Measurements from ENCODE around the gene HNRNPUL1.

The HNRNPUL1 gene

DNA sequence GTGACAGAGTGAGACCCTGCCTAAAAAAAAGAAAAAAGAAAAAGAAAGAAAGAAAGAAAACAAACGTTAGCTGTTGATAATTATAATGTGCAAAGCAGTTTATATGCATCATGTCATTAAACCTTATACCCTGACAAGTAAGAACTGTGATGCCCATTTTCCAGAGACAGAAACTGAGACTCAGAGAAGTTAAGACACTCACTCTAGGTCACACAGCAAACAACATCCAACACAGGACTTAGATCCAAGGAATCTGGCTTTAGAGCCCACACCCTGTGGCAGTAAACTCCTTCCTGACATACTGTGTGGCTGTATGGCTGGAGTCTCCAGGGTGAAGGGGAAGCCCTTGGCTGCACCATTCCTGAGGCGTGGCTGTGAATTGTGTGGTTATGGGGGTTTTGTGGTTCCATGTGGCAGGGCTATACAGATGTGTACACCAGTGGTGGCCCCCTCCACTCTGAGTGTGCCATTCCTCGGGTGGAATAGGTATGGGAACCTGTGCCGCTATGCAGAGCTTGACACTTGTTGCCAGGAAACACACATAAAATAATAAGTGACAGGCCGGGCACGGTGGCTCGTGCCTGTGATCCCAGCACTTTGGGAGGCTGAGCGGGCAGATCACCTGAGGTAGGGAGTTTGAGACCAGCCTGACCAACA, 29.5 kb upstream of the HNRNPUL1 start:
- DNase-seq (ENCODE audit: low read depth in 2 of 2): no peak

GRCh38 chr19:41235480-41235879, 28.7 kb upstream of the HNRNPUL1 start:
- no peak for DNase-seq (ENCODE audit: low read depth in 2 of 2)

DNA sequence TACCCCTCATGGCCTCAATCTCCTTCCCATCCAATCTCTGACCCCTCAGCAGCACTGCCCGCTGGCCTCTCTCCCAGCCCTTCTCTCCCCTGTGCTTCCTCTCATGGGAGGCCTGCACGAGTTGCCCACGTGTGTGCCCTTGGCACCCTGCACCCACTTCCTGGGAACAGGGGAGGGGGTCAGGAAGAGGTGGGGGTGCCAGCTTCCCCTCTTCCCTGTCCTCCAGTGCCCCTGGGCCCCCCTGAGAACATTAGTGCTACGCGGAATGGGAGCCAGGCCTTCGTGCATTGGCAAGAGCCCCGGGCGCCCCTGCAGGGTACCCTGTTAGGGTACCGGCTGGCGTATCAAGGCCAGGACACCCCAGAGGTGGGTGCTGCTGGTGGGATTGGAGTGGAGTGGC, 25.9 kb upstream of the HNRNPUL1 start:
- no peak for DNase-seq (ENCODE audit: low read depth in 2 of 2)

DNA sequence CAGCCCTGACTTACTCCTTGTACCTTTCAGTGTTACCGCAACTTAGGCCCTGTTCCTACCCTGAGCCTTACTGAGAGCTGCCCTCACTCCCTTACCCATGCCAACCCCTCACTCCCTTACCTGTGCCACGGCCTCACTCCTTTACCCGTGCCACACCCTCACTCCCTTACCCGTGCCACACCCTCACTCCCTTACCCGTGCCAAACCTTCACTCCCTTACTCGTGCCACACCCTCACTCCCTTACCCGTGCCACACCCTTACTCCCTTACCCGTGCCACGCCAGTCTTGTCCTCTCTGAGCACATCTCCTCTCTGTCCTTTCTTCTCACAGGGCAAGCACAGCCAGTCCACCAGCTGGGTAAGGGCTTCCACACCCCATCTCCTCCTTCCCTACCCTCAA, 24.8 kb upstream of the HNRNPUL1 start:
- DNase-seq (ENCODE audit: low read depth in 2 of 2): no peak

DNA sequence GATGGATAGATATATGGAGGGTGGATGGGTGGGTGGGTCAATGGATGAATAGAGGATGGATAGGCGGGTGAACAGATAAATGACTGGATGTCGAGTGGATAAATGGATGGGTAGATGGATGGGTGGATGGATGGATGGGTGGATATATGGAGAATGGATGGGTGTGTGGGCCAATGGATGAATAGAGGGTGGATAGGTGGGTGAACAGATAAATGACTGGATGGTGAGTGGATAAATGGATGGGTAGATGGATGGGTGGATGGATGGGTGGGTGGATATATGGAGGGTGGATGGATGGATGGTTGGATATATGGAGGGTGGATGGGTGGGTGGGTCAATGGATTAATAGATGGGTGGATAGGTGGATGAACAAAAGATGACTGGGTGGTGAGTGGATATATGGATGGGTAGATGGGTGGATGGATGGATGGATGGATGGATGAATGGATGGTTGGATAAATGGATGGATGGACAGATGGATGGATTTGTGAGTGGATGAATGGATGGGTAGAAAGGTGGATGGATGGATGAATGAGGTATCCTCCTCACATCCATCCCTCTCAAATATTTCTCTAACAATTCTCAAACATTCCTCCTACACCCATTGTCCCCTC, 24.1 kb upstream of the HNRNPUL1 start:
- no peak for DNase-seq (ENCODE audit: low read depth in 2 of 2)

- no peak for DNase-seq (ENCODE audit: low read depth in 2 of 2)
Observed at GRCh38 chr19:41241859-41242258, 22.3 kb upstream of the HNRNPUL1 start.

DNA sequence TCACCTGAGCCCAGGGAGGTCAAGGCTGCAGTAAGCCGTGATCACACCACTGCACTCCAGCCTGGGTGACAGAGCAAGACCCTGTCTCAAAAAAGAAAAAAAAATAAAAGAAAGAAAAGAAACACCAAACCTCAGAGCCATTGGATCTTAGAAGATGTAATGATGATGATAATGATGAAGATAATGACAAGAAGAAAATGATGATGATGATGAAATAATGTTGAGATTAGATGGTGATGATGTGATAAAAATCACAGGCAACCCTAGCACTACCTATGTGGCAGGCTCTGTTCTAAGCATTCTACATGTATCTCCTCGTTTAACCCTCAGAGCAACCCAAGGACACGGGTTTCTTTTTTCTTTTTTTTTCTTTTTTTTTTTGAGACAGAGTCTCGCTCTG, 20.1 kb upstream of the HNRNPUL1 start:
- no peak for DNase-seq (ENCODE audit: low read depth in 2 of 2)

DNA sequence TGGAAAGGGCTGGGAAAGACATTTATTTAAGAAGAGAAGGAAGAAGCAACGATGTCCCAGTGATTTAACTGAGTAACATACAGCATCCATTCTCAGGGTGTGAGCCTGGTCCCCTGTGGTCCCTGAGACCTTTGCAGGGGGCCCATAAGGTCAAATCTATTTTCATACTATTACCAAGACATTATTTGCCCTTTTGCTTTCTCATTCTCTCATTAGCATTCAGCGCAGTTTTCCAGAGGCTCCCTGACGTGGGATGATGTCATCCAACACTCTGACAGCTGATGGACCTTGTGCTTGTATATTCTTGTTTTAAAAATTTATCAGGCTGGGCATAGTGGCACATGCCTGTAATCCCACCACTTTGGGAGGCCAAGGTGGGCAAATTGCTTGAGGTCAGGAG, 18.3 kb upstream of the HNRNPUL1 start:
- no peak for DNase-seq (ENCODE audit: low read depth in 2 of 2)

DNA sequence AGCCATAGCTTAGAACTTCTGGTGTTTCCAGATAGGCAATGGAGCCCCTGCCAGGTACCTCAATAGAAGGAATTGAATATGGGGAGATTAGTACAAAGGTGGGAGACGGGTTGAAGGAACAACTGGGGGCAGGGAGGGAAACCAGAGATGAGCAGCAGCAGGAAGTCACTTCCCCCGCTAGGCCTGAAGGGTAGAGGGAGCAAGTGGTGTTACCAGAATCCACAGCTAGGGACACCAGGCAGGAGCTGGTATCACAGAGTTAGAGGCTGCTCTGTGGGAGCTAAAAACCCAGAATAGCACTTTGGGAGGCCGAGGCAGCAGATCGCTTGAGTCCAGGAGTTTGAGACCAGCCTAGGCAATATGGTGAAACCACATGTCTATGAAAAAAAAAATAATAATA, 15.3 kb upstream of the HNRNPUL1 start:
- no peak for DNase-seq (ENCODE audit: low read depth in 2 of 2)

DNA sequence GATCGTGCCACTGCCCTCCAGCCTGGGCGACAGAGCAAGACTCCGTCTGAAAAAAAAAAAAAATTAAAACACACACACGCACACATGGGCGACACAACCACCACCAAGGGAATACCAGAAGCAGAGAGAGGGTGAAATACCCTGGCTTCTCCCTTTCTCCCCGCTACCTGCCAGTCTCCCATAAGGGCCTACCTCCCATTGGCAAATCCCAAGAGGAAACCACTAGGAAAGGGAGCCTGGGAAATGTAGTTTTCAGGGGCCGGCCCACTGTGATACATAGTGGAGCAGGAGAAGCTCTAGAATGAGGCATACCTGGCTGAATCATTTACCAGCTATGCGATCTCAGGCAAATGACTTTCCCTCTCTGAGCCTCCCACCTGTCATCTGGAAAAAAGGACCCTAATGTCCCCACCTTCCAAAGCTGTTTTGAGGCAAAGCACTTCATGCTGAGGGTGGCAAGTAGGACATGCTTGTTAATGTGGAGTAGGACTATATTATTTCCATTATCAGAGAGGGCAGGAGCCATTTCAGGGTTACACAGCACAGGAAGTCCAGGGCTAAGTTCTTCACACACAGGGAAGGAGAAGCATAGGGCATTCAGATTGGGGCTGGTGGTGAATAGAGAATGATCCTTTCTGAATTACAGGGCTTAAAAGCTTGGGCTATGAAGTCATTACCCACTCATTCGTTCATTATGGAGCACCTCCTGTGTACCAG, 14.3 kb upstream of the HNRNPUL1 start:
- no peak for DNase-seq (ENCODE audit: low read depth in 2 of 2)

- DNase-seq (ENCODE audit: low read depth in 2 of 2): no peak
Observed at GRCh38 chr19:41253660-41254059, 10.5 kb upstream of the HNRNPUL1 start.

GRCh38 chr19:41255171-41255570, 9.0 kb upstream of the HNRNPUL1 start:
- DNase-seq (ENCODE audit: low read depth in 2 of 2): no peak

- DNase-seq (ENCODE audit: low read depth in 2 of 2): no peak
Observed at GRCh38 chr19:41261474-41262190, 2.5 kb upstream of the HNRNPUL1 start.

DNA sequence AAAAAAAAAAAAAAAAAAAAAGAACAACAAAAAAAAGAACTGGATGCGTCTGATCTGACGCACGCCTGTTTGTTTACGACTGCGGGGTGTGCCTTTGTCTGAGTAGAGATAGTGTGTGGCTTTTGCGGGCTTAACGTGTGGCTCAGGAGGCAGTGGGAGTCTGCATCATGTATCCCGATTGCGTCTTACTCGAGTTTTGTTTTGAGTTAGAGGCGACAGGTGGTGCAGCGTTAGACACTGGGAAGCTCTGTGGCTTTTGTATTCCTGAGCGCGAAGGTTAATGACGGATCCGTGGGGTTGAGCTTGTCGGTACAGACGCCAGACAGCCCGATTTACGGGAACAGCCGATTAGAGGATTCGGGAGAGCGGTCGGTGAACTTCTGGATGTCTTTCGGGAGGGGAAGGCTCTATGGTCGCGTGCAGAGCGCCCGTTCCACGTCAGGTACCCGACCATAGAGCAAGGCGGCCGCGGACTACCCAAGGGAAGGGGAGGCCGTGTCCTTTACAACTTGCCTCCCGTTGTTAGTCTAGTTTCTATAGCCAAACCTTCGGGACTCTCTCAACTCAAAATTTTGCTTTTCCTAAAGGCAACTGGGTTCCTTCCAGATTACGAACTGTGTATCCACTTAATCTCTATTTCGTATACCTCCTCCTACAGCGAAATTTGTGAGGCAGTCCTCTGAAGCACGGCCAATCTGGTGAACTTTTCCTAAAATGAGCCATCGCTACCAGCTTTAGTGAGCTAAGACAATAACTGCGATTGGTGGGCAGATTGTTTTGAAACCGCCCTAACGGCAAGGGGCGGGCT, 926 bp upstream of the HNRNPUL1 start:
- peak; percentile 52 to 58 for DNase-seq (ENCODE audit: low read depth in 2 of 2)

DNA sequence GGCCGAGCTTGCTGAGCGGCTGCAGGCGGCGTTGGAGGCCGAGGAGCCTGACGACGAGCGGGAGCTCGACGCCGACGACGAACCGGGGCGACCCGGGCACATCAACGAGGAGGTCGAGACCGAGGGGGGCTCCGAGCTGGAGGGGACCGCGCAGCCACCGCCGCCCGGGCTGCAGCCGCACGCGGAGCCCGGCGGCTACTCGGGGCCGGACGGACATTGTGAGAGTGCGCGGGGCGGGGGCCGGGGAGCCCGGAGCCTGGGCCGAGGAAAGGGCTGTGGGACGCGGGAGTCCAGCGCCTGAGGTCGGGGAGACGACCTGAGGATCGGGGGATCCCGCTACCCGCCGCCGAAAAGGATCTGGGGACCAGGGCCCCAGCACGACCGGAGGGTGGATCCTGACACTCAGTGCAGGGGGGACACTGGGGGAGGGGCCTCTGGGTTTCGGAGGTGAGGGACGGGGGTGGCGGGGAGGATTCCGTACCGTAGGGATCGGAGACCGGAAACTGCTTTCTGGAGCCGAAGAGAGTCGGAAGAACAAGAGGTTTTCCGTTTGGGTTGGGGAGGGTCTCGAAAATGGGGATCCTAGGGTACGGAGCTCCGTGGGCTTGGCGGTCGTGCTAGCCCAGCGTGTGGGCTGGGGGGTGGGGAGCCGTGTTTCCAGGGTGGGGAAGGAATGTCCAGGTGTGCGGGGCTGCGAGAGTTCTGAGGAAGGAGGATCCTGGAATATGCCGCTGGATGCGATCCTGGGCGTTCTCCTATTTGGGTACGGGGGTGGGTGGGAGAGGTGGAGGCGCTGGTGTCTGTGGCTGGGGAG, 616 bp downstream of the HNRNPUL1 start:
- DNase-seq (ENCODE audit: low read depth in 2 of 2): peak in 1 of 2 donors; percentile 35

DNA sequence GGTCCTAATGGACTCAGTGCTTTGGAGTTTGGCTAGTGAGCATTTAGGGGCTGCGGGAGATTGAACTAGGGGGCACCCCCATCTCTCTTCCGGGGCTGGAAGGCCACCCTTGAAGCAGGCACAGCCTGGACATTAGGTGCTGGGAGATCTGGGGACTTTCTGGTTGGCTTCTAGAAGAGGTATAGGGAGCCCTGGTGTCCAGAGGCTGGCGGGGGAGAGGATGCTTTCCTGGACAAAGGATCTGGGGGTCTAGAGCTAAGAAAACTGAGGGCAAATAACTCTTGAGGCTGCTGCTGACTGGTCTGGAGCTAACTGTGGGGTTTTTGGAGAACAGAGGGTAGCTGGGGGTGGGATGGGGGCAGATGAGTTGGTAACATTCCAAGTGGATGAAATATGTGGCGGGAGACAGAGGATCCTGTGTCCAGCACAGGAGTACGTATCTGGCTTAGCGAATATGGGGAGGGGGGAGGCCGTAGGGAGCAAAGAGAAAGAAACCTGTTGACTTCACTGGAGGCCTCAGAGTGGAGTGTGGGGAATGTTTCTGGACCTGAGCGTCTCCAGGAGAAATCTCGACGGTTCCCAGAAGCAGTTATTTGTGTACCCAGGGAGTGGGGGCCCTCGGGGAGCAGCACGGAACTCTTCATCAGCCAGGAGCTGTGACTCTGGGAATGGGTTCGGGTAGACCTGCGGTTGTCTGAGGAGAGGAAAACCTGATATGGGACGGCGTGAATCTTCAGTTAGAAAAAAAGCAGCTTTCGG, 1.4 kb downstream of the HNRNPUL1 start:
- DNase-seq (ENCODE audit: low read depth in 2 of 2): no peak

DNA sequence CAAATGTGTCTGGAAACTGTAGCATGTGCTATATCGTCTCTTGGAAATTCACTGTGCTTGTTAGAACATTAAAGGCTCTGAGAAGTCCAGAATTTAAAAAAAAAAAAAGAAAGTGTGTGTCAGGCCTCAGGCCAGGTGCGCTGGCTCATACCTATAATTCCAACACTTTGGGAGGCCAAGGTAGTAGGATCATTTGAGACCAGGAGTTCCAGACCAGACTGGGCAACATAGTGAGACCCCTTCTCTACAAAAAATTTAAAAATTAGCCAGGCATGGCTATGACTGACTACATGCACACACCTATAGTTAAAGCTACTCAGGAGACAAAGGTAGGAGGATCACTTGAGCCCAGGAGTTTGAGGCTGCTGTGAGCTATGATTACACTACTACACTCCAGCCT, 4.9 kb downstream of the HNRNPUL1 start:
- no peak for DNase-seq (ENCODE audit: low read depth in 2 of 2)

- DNase-seq (ENCODE audit: low read depth in 2 of 2): no peak
Observed at GRCh38 chr19:41269571-41269970, 5.4 kb downstream of the HNRNPUL1 start.

DNA sequence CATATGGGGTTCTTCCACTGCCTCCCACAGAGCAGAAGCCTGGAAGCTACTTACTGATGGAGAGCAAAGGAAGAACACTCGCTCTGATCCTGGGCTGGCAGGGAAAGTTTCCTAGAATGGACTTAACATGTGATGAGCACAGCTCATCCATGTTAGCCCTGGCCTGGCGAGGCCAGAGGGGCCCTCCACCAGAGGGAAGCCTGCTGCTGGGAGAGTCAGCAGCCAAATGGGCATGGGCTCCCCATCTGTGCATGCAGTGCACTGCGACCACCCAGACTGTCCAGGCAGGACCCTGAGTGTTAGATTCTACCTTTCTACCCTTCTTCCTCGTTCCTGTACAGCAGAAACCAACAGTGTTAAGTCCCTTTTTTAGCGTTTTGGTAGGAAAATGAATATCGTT, 8.9 kb downstream of the HNRNPUL1 start:
- DNase-seq (ENCODE audit: low read depth in 2 of 2): no peak

DNA sequence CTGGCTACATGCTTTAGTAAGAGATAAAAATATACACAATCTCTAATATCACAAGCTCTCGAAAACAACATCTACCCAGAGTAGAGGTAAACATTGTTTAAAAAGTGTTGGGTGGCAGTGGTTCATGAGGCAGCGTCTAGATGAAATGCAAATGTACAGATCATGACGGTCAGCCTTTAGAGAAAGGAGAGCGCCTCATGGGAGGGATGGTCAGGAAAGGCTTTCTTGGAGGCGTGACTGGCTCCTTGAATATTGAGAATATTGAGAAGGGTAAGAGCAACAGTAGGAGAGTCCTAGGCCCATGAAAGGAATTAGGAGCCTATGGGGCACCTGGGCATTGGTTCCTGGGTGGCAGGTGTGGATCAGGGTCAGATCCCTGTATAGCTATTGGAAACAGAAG, 10.6 kb downstream of the HNRNPUL1 start:
- DNase-seq (ENCODE audit: low read depth in 2 of 2): no peak
